CD4-positive, CD25-positive, alpha-beta regulatory T cell (primary cell): ENCODE measurements around the gene DNAI7. TPM values are rescaled to one million over a fixed set of nuclear protein-coding genes. Genes with fewer than 3 reads are reported as not detected.

Source experiments
- ATAC-seq, 2 donors: fragments of 150-1000 bp; cut with Tn5 transposase; one replicate each; pipeline ENCODE4 v1.10.0; 2021; ENCODE audit warnings: low read depth in 2 of 2, moderate number of reproducible peaks in 2 of 2, moderate library complexity in 1 of 2
- DNase-seq, 3 donors: peaks; one replicate each; pipeline versions ENCODE4 v3.0.0 to v3.0.0-alpha.2; 2012 to 2022; ENCODE audit warnings: mixed read lengths in 1 of 3
- H3K27ac ChIP-seq: one replicate; pipeline ENCODE4 v1.7.0; 2013; ENCODE audit warnings: mild to moderate bottlenecking, low read length; ENCODE audit not compliant: insufficient read depth, poor library complexity, severe bottlenecking
- H3K27me3 ChIP-seq: one replicate; pipeline ENCODE4 v1.7.0; 2013; ENCODE audit warnings: low read length; ENCODE audit not compliant: control insufficient read depth, insufficient read depth
- H3K36me3 ChIP-seq: one replicate; pipeline ENCODE4 v1.7.0; 2013; ENCODE audit warnings: mild to moderate bottlenecking, low read length, moderate library complexity; ENCODE audit not compliant: control insufficient read depth, insufficient read depth
- H3K4me1 ChIP-seq: 2 replicates; pipeline ENCODE4 v1.7.0; 2013; ENCODE audit warnings: mild to moderate bottlenecking, low read length; ENCODE audit not compliant: insufficient read depth, control insufficient read depth, poor library complexity, severe bottlenecking
- H3K4me3 ChIP-seq: one replicate; pipeline ENCODE4 v1.7.0; 2013; ENCODE audit warnings: low read depth, mild to moderate bottlenecking, low read length, moderate library complexity
- H3K9me3 ChIP-seq, 2 experiments: 1 replicate in 1 of 2; 2 replicates in 1 of 2; pipeline ENCODE4 v1.7.0; 2013; ENCODE audit warnings: low read length in 2 of 2, mild to moderate bottlenecking in 1 of 2, moderate library complexity in 1 of 2; ENCODE audit not compliant: control insufficient read depth in 2 of 2
- H3K27ac Mint-ChIP-seq, 3 donors: one replicate each; pipeline ENCODE4 v1.8.0; 2020 to 2022; ENCODE audit warnings: mild to moderate bottlenecking in 3 of 3, mixed read lengths in 3 of 3, moderate library complexity in 2 of 3
- H3K27me3 Mint-ChIP-seq: one replicate; pipeline ENCODE4 v1.8.0; 2022; ENCODE audit warnings: mild to moderate bottlenecking, mixed read lengths
- H3K36me3 Mint-ChIP-seq: one replicate; pipeline ENCODE4 v1.8.0; 2020; ENCODE audit warnings: mixed read lengths
- H3K4me1 Mint-ChIP-seq, 4 donors: one replicate each; pipeline ENCODE4 v1.8.0; 2020 to 2022; ENCODE audit warnings: mixed read lengths in 4 of 4, mild to moderate bottlenecking in 1 of 4
- H3K4me3 Mint-ChIP-seq, 4 donors: one replicate each; pipeline ENCODE4 v1.8.0; 2020 to 2022; ENCODE audit warnings: mild to moderate bottlenecking in 4 of 4, mixed read lengths in 4 of 4, moderate library complexity in 3 of 4
- H3K9me3 Mint-ChIP-seq, 7 donors: one replicate each; pipeline ENCODE4 v1.8.0; 2020 to 2022; ENCODE audit warnings: mixed read lengths in 7 of 7, mild to moderate bottlenecking in 3 of 7, moderate library complexity in 2 of 7
- polyA plus RNA-seq, 4 donors: library from polyadenylated mRNA; unstranded; fragments of 300-500 nt; fragmentation: Illumina TruSeq; gene quantifications; one replicate each; pipeline ENCODE4 v1.2.3, GENCODE V29; 2021
- total RNA-seq: library from RNA; stranded (reverse); gene quantifications from one replicate; pipeline ENCODE4 v1.2.3, GENCODE V29; 2022

Gene DNAI7
- total and polyA plus RNA-seq, 5 donors from 2014 or later, result 0.07 to 0.25 TPM; not detected in 3

DNA sequence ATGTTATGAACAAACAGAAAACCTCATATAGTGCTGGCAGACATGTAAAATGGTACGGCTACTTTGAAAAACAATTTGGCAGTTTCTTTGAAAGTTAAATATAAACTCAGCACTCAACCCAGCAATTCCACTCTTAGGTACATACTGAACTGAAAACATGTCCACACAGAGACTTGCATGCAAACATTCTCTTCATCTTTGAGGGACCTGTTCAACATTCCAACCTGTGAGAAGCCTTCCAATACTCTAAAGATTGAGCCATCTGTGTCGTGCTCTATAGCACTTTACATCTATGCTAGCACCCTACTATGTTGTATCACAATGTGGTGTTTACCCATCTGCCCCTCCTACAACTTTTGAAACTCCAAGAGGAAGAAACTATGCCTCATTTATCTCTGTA is 79.3 kb downstream of the DNAI7 start:
- Mint-ChIP-seq H3K4me1 (no peaks in the 10 kb centered on the region), H3K27ac (no peak overlapping the region), H3K9me3 (no peaks in the 10 kb centered on the region), H3K36me3 (no peaks in the 10 kb centered on the region), H3K4me3 (no peak overlapping the region), H3K27me3 (peaks cover 9% of the 10 kb centered on the region)
- no peak overlapping the region for H3K27ac ChIP-seq
- no peaks in the 10 kb centered on the region for H3K36me3 ChIP-seq
- H3K9me3 ChIP-seq, result no peaks in the 10 kb centered on the region
- H3K4me3 ChIP-seq, result no peak overlapping the region
- H3K4me1 ChIP-seq, result no peaks in the 10 kb centered on the region
- no peak for DNase-seq
- no peak for ATAC-seq
- H3K27me3 ChIP-seq, result no peaks in the 10 kb centered on the region

- peaks cover 11% of the 10 kb centered on the region for H3K36me3 Mint-ChIP-seq
- ATAC-seq, result no peak
- H3K27me3 Mint-ChIP-seq, result no peaks in the 10 kb centered on the region
- no peak overlapping the region for H3K27ac ChIP-seq
- H3K4me1 ChIP-seq, result no peaks in the 10 kb centered on the region
- H3K9me3 ChIP-seq, result no peaks in the 10 kb centered on the region
- H3K27me3 ChIP-seq, result no peaks in the 10 kb centered on the region
- H3K27ac Mint-ChIP-seq, result no peak overlapping the region
- H3K4me1 Mint-ChIP-seq, result no peaks in the 10 kb centered on the region
- H3K4me3 ChIP-seq, result no peak overlapping the region
- no peak for DNase-seq
- no peaks in the 10 kb centered on the region for H3K36me3 ChIP-seq
- peaks cover 0 to 3% (median 0%) of the 10 kb centered on the region in 7 donors for H3K9me3 Mint-ChIP-seq
- H3K4me3 Mint-ChIP-seq, result no peak overlapping the region
Observed at GRCh38 chr12:25113651-25114050, 81.3 kb downstream of the DNAI7 start.

DNA sequence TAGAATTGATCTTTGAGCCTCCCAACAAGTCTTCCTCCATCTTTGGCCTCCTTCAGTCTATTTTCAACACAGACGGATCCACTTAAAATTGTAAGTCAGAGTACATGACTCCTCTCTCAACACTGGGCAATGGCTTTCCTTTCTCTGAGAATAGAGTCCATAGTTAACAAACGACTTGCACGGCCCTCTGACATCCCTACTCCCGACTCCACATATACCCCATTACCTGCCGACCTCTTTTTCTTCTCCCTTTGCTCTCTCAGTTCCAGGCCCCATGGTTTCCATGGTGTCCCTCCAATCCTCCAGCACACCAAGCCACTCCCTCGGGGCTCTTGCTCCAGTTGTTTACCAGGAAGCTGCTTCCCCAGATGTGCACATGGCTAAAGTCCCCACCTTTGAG is 84.7 kb downstream of the DNAI7 start:
- Histone ChIP-seq H3K36me3 (peaks cover 10% of the 10 kb centered on the region), H3K4me3 (no peak overlapping the region), H3K9me3 (no peaks in the 10 kb centered on the region), H3K4me1 (no peaks in the 10 kb centered on the region), H3K27ac (no peak overlapping the region), H3K27me3 (no peaks in the 10 kb centered on the region)
- H3K4me1 Mint-ChIP-seq, result no peaks in the 10 kb centered on the region
- H3K4me3 Mint-ChIP-seq, result no peak overlapping the region
- H3K27me3 Mint-ChIP-seq, result no peaks in the 10 kb centered on the region
- peak overlapping the region in 1 of 3 donors; percentile 57 for H3K27ac Mint-ChIP-seq
- peaks cover 0 to 5% (median 0%) of the 10 kb centered on the region in 7 donors for H3K9me3 Mint-ChIP-seq
- no peak for ATAC-seq
- H3K36me3 Mint-ChIP-seq, result peaks cover 21% of the 10 kb centered on the region
- no peak for DNase-seq

DNA sequence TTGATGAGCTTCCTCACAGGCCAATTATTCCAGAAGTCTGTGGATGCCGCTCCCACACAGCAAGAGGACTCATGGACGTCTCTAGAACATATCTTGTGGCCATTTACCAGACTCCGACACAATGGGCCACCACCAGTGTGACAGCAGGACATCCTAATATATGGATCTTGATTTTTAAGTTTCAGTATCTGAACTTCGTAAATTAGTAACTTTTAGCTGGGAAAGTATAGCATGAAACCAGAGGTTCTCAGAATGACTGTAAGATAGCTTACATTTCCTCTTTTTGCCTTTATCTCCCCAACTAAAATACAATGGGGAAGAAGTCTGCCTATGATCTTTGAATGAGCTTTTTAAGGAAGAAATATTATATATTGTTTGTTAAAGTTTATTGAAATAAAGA is 87.0 kb downstream of the DNAI7 start:
- DNase-seq (no peak), ATAC-seq (no peak)
- no peaks in the 10 kb centered on the region for H3K9me3 ChIP-seq
- H3K4me3 Mint-ChIP-seq, result no peak overlapping the region
- H3K36me3 Mint-ChIP-seq, result peaks cover 32% of the 10 kb centered on the region
- no peaks in the 10 kb centered on the region for H3K4me1 Mint-ChIP-seq
- peaks cover 13% of the 10 kb centered on the region for H3K36me3 ChIP-seq
- H3K27me3 ChIP-seq, result no peaks in the 10 kb centered on the region
- no peak overlapping the region for H3K4me3 ChIP-seq
- H3K9me3 Mint-ChIP-seq, result peaks cover 0 to 5% (median 0%) of the 10 kb centered on the region in 7 donors
- no peak overlapping the region for H3K27ac ChIP-seq
- no peaks in the 10 kb centered on the region for H3K27me3 Mint-ChIP-seq
- peak overlapping the region in 1 of 3 donors; percentile 72 for H3K27ac Mint-ChIP-seq
- no peaks in the 10 kb centered on the region for H3K4me1 ChIP-seq

GRCh38 chr12:25106818-25107217 is 88.1 kb downstream of the DNAI7 start:
- H3K4me1 ChIP-seq, result no peaks in the 10 kb centered on the region
- no peak for DNase-seq
- no peaks in the 10 kb centered on the region for H3K27me3 ChIP-seq
- no peaks in the 10 kb centered on the region for H3K4me1 Mint-ChIP-seq
- no peak for ATAC-seq
- H3K27ac ChIP-seq, result no peak overlapping the region
- H3K9me3 ChIP-seq, result no peaks in the 10 kb centered on the region
- no peaks in the 10 kb centered on the region for H3K27me3 Mint-ChIP-seq
- no peak overlapping the region for H3K4me3 ChIP-seq
- H3K36me3 Mint-ChIP-seq, result peaks cover 39% of the 10 kb centered on the region
- H3K36me3 ChIP-seq, result peaks cover 21% of the 10 kb centered on the region
- H3K9me3 Mint-ChIP-seq, result peaks cover 0 to 5% (median 0%) of the 10 kb centered on the region in 7 donors
- H3K4me3 Mint-ChIP-seq, result no peak overlapping the region
- H3K27ac Mint-ChIP-seq, result no peak overlapping the region

GRCh38 chr12:25102402-25102801 is 92.6 kb downstream of the DNAI7 start:
- peak overlapping the region in 1 of 3 donors; percentile 81 for H3K27ac Mint-ChIP-seq
- peaks cover 25% of the 10 kb centered on the region for H3K36me3 ChIP-seq
- no peak for ATAC-seq

DNA sequence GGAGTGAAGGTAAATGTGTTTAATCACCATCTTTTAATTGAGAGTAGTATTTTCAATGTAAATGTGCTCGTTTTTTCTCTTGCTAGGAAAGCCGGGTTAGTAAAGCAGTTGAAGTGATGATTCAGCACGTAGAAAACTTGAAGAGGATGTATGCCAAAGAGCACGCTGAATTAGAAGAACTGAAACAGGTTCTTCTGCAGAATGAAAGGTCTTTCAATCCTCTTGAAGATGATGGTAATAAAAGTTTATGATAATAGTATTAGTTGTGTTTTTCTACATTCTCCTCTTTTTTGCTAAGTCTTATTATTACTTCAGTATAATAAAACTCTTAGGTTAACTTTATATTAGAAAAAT is 93.9 kb downstream of the DNAI7 start:
- Mint-ChIP-seq H3K4me3 (no peak overlapping the region), H3K27me3 (no peaks in the 10 kb centered on the region), H3K9me3 (peaks cover 0 to 1% (median 0%) of the 10 kb centered on the region in 7 donors), H3K36me3 (peaks cover 29% of the 10 kb centered on the region), H3K4me1 (peaks cover 0 to 2% (median 0%) of the 10 kb centered on the region in 4 donors), H3K27ac (no peak overlapping the region)
- ATAC-seq, result no peak
- DNase-seq, result no peak
- Histone ChIP-seq H3K27ac (no peak overlapping the region), H3K27me3 (no peaks in the 10 kb centered on the region), H3K4me3 (no peak overlapping the region), H3K9me3 (no peaks in the 10 kb centered on the region), H3K4me1 (no peaks in the 10 kb centered on the region), H3K36me3 (peaks cover 24% of the 10 kb centered on the region)

More at GRCh38 chr12:25102402-25102801, 92.6 kb downstream of the DNAI7 start:
- Histone ChIP-seq H3K9me3 (no peaks in the 10 kb centered on the region), H3K4me3 (no peak overlapping the region), H3K27ac (no peak overlapping the region), H3K4me1 (no peaks in the 10 kb centered on the region), H3K27me3 (no peaks in the 10 kb centered on the region)
- Mint-ChIP-seq H3K9me3 (peaks cover 0 to 1% (median 0%) of the 10 kb centered on the region in 7 donors), H3K4me1 (peaks cover 0 to 2% (median 0%) of the 10 kb centered on the region in 4 donors), H3K4me3 (no peak overlapping the region), H3K36me3 (peaks cover 23% of the 10 kb centered on the region), H3K27me3 (no peaks in the 10 kb centered on the region)
- no peak for DNase-seq

DNA sequence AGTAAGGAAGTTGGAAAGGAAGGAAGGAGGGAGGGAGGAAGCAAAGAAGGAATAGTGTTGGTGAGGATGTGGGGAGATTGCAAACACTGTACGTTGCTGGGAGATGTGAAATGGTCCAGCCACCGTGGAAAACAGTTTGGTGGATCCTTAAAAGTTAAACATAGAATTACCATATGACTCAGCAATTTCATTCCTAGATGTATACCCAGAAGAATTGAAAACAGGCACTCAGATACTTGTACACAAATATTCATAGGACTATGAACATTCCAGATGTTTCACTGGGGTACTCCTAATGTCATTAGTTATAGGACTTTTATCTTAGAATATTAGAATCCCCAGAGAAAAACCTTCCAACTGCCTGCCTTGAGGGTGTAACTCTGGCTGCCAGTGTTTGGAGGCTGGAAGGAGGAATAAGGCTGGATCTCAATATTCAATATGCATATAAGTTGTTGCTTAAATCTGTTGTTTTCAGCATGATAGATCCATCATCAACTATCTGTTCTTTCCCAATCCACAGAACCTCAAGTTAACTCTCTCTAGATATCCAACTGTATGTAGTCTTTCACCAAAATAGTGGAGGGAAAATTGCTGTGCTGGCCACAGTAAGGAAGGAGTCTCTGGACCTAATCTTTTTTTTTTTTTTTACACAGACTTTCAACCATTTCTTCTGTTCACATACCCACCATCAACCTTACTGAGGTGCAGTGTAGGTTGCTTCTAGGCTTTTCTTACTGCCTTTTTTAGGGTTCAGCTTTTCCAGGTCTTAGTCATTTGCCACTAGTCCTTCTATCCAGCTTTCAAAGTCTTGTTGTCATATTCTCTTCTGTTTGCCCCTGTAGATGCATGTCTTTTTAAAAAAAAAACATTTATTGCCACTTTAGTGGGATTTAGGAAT is 94.5 kb downstream of the DNAI7 start:
- ATAC-seq (no peak), DNase-seq (no peak)
- H3K27me3 ChIP-seq, result no peaks in the 10 kb centered on the region
- H3K36me3 ChIP-seq, result peaks cover 25% of the 10 kb centered on the region
- no peaks in the 10 kb centered on the region for H3K27me3 Mint-ChIP-seq
- peak overlapping the region in 1 of 3 donors; percentile 96 for H3K27ac Mint-ChIP-seq
- peaks cover 33% of the 10 kb centered on the region for H3K36me3 Mint-ChIP-seq
- no peaks in the 10 kb centered on the region for H3K4me1 ChIP-seq
- H3K27ac ChIP-seq, result no peak overlapping the region
- H3K4me3 ChIP-seq, result no peak overlapping the region
- H3K9me3 Mint-ChIP-seq, result peaks cover 0 to 1% (median 0%) of the 10 kb centered on the region in 7 donors
- peaks cover 0 to 2% (median 0%) of the 10 kb centered on the region in 4 donors for H3K4me1 Mint-ChIP-seq
- H3K4me3 Mint-ChIP-seq, result no peak overlapping the region
- no peaks in the 10 kb centered on the region for H3K9me3 ChIP-seq
